IPS-NIHi11 (cell line): ENCODE measurements around the gene RCL1.

Experiments used
- DNase-seq: peaks from one replicate; pipeline ENCODE4 v3.0.0; 2012; ENCODE audit warnings: mixed read lengths, low spot score

The RCL1 gene

DNA sequence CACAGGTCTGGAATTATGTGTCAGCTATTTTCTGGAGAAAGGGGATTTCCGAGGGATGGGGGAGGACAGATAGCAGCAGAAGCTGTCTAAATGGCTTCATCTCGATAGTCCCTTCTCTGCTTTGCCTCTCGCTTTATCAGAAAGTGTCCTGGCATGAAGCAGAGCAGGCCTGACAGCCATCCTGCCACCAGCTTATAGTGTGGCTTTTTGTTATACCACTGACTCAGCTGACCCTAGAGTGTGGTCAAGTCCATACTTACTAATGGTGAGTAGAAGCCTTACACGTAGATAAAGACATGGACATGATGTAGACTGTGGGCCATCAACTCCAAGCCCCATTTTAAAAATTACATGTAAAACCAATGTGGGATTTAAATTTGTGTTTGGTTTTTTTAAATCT lies 50.0 kb downstream of the RCL1 start:
- DNase-seq, result no peak

DNA sequence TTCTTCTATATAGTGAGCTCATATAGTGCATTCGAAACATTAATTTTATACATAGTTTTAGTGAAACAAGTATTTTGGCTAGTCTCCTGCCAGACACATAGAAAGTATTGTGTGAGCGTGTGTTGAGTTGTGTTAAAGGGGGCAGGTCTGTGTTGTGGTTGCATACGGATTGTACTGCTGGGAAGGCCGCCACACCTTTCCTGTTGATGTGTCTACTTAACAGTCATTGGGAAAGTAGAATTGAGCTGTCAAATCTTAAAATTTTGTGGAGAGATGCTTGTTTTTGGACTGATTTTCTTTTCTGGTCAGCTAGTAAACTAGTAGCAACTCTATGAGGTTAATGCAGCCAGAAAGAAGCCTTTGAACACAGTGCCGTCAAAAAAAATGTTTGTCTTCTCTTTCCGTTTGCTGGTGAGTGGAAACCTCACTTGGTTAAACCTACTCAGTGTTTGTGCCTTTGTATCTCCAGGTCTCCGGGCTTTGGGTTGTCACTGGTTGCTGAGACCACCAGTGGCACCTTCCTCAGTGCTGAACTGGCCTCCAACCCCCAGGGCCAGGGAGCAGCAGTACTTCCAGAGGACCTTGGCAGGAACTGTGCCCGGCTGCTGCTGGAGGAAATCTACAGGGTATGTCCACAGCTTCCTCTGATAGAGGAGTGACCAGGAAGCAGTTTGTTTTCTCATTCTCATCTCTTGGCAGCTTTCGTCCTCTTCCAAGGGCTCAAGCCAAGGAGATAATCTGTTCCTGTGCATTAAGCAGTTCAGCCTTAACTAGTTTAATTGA lies 51.5 kb downstream of the RCL1 start:
- no peak for DNase-seq

DNA sequence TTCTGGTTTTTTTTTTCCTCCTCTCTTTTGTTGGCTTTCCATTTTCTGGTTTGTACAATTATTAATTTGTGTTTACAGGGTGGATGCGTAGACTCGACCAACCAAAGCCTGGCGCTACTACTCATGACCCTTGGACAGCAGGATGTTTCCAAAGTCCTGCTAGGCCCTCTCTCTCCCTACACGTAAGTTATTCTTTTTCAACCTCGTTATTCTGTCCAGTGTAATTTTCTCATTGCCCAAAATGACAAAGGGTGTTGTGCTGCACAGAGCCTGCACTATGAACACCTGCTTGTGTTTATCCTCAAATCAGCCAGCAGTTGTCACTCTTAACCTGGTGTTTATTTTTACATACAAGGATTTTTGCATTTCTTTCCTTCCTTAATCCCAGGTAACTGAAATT lies 56.6 kb downstream of the RCL1 start:
- no peak for DNase-seq

DNA sequence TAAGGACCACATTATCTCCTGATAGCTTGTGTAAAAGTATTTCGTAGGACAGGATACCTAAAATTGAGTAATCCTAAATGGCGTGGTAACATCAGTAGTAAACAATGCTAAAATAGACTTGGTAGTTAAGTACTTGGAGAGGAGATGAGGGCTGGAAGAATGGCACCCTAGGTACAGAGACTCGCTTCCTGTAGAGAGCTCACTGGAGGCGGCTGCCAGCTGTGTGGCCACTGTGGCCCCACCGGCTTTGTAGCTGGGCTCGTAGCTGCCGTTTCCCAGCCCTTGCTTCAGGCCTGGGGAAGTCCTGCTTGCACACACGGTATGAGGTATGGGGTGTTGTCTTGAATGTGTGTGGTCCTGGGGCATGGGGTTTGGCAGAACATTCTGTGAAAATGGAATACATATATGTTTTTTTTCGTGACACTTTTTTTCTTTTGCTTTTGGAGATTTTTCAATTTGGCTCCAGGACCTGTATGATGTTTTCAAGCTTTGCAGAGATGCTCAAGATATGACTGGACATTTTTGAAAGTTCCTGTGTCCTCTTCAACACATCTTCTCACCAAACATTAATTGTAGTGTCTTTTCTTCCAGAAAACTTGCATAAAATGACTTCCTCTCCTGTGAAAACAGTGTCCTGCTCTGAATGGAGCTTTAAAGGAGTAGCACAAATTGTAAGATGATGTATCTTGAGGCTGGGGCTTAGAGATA lies 58.0 kb downstream of the RCL1 start:
- DNase-seq, result no peak

DNA sequence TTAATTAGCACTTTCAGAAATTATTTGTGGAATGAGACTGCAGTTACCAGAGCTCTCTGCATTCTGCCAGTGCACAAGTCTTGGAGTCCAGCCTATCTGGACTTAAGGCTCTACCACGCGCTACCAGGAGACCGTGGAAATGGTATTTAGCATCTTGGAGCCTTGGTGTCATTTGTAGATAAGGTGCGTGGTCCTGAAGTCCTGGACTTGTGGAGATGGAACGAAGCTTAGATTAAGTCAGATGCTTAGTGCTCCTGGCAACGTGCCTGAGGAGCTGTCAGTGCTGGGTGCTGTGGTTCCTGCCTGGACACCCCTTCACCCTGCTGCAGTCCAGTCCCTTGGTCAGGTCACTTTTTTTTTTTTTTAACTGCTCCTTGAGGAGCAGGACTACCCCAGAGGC lies 59.7 kb downstream of the RCL1 start:
- DNase-seq, result no peak

DNA sequence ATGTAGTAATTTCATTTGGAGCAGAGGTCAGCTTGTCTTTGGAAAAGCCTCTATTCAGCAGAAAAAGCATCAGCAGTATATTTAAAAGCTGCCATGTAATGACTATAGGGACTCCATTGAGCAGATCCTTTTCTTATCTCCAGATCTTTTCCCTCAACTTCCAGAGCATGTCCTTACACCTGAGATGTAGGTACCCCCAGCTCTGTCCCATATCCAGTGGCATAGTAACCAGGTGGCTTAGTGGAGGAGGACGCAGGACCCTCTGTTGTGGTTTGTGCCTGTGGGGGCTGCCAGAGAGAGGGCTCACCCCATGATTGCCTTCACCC lies 61.5 kb downstream of the RCL1 start:
- no peak for DNase-seq

DNA sequence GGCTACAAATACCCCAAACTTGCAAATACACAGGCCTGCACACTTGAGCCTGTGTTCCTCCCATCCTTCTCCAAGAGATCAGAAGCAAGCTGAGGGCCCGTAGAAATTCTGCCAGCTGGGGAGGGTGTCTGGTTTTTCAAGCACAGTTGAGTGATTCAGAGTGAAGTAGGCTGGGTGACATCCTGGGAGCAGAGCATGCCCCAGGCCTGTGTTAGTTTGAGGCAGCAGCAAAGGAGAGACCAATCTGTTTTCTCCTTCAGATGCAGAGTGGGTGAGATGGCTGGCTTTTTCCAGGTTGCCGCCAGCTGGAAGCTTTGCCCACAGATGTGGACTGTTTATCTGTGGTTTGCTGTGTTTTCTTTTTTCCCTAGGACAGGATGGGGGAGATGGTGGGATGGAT lies 63.1 kb downstream of the RCL1 start:
- DNase-seq, result no peak

DNA sequence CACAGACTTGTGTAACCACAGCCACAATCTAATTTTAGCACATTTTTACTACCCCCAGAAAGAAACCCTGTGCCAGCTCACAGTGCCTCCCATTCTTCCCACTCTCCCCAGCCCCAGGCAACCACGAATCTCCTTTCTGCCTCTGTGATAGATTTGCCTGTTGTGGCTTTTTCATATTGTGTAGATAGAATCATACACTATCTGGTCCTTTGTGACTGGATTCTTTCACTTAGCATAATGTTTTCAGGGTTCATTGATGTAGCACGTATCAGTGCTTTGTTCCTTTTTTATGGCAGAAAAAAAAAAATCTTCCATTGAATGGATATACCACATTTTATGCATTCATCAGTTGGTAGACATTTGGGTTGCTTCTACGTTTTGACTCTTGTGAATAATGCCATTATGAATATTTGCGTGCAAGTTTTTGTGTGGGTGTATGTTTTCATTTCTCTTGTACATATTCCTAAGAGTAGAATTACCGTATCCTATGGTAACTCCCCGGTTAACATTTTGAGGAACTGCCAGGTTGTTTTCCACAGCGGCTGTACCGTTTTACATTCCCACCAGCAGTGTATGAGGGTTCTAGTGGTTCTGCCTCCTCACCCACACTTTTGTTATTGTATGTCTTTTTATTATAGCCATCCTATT lies 64.5 kb downstream of the RCL1 start:
- no peak for DNase-seq

DNA sequence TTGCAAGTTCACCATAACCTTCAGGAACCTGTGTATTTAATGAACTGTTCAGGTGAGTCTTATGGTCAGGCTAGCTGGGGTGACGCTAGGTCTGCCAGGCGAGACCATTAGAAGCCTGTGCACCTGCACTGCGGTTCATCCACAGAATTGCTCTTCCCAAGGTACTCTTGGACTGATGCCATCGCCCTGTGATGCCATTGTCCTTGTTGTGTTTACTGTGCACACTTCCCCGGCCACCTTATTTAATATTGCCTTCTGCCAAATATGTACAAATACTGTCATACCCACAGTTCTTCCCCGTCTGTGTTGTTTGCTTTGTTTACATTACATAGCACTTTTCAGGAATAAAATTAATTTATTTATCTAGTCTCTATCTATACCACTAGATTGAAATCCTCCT lies 66.3 kb downstream of the RCL1 start:
- no peak for DNase-seq

DNA sequence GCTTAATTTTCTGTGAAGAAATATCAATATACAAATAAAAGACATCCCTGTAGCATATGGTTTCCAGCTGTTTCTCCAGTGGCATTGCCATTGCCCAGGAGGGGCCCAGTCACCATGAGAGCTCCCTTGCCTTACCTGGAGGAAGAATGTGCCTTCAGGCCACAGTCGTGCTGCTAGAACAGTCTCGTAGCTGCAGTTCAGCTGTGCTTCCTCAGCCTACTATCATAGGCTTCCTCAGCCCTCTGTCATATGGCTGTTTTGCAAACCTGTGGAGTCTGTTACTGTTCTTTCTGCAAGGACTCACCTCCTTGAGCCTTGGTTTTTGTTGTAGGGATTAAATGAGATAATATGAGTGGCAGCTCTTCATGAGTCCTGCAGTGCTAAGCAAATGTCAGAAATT lies 67.6 kb downstream of the RCL1 start:
- no peak for DNase-seq

DNA sequence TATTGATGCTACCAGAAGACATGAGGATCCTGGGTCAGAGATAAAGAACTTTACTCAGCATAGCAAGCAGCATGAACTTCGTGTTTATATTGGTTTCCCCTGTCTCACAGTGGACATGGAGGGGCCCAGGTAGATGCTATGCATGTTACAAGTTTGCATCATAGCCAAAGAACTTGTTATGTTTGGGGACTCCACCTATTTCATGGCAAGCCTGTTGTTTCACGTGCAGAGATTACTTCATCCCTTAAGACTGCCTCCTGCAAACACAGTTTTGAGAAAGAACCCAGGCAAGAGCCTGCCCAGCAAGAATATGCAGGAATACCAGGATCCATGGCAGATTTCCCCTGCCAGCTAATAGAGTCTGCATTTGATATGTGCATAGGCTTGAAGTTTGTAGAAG lies 68.4 kb downstream of the RCL1 start:
- no peak for DNase-seq

DNA sequence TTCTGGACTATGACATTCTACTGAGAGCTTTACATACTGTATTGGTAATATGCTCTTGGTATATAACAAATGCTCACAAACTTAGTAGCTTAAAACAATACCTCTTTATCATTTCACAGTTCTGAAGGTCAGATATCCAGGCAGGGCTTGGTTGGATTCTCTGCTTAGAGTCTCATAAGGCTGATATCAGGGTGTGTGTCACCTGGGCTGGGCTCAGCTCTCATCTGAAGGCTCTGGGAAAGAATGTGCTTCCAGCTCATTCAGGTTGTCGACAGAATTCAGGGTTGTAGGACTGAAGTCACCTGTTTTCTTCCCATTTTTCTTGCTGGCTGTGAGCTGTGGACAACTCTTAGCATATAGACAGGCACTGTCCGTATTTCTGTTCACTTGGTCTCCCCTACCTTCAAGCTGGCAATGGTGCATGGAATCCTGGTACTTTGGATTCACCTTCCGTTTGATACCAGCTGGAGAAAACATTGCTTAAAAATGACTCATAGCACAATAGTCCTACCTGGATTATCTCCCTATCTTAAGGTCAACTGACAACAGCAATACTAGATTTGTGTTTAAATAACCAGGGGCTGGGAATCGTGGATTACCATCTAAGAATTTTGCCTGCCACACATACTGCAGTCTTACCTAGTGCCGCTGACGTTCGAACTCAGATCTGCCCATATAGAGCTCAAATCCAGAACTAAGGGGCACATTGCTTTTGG lies 69.2 kb downstream of the RCL1 start:
- no peak for DNase-seq

DNA sequence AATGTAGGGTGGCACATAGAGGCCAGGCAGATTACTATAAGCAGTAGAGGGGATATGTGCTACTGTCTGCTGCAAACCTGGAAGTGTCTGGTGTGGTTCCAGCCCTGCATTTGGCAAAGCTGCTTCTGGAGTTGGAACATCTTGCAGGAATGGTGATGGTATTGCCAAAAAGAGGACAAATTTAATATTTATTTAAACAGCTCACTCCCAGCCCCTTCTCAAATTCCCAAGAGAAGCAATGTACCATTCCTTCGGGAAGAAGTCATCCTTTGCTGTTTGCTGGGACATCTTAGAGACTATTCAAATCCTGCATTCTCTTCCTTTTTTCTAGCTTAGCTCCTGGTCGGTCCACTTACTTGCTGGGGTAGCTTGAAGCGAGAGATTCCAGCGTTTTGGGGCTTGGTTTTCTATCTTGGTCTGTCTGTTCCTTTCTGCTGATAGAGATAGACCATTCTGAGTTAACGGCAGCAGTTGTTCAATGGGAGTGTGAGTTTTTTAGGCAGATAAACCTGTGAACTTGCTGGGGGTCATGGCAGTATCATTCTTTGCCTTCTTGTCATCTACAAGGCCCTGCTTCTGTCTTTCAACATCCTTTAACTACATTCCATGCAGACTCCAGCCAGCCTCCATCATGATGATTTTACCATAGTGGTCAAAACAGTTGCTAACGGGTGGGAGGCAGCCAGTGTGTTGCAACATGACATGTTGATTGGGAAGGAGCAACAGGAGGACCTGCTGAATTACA lies 69.9 kb downstream of the RCL1 start:
- no peak for DNase-seq

DNA sequence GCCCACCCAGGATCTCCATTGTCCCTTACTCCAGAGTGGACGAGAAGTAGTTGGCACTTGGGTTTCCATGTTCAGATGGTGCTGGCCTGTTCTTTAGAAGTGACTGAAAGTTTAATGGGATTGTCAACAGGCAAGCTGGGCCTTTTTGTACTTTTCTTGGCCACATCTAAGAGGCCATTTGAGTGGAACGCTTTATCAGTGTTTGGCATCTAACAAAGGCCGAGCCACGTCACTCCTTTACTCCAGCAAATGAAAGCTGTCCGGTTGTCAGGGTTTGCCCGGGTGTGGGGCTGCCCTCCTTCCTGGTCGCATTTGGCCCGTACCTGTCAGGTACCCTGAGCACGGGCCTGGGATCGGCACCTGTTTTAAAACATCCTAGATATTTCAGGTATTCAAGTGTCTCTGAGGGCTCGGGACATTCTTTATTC lies 71.5 kb downstream of the RCL1 start:
- DNase-seq, result no peak

DNA sequence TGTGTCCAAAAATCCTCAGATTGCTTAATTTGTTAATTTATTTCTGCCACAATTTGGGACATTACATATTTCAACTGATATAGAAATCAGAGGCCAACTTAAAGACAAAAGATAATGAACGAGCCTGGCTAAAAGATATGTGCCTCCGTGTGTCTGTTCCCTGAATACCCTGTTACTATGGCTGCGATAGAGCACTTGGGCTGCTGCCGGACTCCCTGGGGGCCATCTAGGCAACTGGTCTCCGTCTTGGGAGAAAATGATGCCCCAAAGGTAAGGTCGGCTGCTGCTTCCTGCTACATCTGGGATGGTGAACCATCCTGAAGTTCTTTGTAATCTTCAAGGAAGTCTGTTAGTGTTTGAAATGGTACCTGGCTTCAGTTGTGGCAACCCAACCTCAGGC lies 72.0 kb downstream of the RCL1 start:
- no peak for DNase-seq

DNA sequence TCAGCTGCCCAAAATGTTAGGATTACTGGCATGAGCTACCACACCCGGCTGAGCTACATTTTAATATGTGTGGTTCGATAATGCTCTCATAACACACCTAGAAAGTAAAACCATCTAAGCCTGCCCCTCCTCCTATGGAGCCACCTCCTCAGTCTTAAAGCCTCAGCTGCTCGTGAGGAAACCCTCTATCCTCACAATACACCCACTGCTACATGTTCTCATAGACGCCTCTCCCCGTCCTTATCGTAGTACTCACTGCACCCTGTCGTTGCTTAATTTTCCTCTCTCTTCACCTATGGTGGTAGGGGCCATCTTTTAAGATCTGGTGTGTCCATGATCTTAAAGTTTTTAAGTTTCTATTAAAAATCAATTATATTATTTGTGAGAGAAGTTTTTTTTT lies 72.9 kb downstream of the RCL1 start:
- no peak for DNase-seq

DNA sequence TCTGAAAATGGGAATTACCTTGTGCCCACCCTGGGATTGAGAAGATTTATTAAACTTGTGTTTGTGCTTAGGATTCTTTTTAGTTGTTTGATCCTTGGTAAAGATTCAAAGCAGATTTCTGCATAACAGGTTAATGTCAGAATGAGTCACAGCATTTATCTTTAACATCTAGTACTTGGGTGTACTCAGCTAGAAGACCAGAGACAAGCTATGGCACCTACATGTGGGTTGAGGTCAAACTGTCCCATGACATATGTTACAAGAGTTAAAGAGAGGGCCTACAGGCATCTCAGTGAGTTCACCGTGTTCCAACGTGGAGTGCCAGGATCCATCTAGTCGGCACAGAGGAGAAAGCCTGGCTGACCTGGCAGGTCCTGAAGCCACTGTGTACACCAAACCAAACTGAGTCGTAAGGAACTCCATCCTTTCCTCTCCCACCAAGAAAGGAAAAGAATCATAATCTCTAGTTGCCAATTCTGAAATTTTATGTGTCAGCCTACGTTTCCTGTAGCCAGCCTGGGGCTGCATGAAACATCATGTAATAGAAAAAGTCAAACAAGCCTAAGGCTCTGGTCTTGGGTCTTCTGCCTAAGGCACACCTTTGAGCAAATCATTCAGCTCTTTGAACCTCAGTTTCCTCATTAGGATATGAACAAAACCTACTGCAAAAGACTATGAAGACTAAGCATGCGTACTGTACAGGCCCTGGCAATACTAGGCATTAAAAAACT lies 73.7 kb downstream of the RCL1 start:
- no peak for DNase-seq

DNA sequence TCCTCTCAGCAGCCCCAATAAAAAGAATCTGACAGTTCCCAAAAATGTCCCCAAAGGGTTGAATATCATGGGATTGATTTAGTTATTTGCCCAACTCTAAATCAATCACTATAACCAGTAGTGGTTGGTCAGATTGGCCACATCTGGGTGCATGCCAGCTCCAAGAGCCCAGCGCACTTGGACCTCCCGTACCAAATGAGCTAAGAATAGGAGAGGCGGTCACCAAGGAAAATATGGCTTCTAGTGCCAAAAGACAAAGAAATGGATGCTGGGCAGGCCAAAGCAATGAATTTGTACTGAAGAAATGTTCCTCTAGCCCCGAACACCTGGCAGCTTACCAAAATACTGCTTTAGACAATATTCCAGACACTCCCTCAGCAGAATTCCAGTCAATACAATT lies 80.3 kb downstream of the RCL1 start:
- DNase-seq, result no peak

DNA sequence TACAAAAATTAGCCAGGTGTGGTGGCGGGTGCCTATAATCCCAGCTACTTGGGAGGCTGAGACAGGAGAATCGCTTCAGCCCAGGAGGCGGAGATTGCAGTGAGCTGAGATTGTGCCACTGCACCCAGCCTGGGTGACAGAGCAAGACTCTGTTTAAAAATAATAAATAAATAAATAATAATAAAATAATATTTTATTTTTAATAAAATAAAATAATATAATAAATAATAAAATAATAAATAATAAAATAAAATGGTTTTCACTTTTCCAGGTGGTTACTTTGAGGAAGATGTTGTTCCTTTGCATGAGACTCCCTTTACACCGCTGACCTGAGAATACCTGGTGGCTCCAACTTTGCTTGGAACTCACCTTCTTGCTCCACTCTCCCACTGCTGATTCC lies 82.8 kb downstream of the RCL1 start:
- DNase-seq, result no peak

DNA sequence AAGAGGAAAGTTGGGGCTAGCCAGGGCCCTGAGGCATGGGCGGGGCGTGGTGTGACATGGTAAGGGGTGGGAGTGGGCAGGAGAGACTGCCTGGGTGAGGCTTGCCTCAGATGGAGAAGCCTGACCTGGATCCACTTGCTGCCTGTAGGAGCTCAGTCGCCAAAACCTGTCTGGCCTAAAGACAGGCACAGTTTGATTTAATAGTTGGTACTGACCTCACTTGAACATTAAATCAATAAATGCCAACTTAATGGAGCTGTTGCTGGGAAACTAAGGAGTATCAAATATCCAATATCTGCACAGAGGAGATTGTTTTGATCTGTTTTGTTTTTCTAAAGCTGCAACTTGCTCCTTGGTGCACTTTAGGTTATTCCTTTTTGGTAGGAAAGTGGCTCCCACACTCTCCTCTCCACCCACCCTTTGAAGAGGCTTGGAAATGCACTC lies 86.4 kb downstream of the RCL1 start:
- no peak for DNase-seq

DNA sequence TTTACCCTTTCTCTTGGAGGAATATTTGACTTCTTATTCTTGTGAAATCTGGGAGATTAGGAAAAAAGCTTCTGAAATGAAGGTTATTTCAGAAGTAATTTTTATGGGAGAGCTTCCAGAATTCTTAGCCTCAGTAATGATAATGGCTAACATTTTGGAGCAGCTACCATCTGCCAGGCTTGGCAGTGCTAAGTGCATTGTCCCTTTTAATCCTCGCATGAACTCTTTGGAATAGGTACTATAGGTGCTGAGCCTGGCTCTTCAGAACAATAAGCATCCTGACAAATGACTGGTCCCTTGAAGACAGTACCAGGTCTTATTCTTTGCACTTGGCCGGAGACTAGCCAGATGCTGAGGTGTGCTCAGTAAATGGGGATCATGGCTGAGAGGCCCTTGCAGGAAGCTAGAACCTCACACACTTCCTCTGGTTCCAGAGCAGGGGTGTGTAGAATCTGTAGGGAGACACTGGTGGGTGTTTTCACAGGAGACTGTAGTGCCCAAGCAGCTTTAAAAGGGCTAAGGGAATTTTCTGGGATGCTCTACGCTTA lies 90.7 kb downstream of the RCL1 start:
- DNase-seq, result no peak
